Stomach smooth muscle (tissue), 2 donors: Measurements from ENCODE around the gene NCR1.
"Not testable (repeated sequence)": the region's sequence is repeated elsewhere in the genome, so short reads cannot be mapped to it uniquely, and the experiment has no call there.

Experiments used
- H3K27ac ChIP-seq: one replicate; pipeline ENCODE4 v1.7.0; 2013; ENCODE audit warnings: mild to moderate bottlenecking, low read length, inconsistent platforms
- H3K27me3 ChIP-seq, 2 donors: one replicate each; pipeline ENCODE4 v1.7.0; 2013; ENCODE audit warnings: low read length in 2 of 2; ENCODE audit not compliant: insufficient read depth in 2 of 2, control insufficient read depth in 1 of 2
- H3K36me3 ChIP-seq, 2 donors: one replicate each; pipeline ENCODE4 v1.7.0; 2013; ENCODE audit warnings: low read length in 2 of 2; ENCODE audit not compliant: control insufficient read depth in 2 of 2, insufficient read depth in 2 of 2
- H3K4me1 ChIP-seq: one replicate; pipeline ENCODE4 v1.7.0; 2013; ENCODE audit warnings: low read length; ENCODE audit not compliant: control insufficient read depth, insufficient read depth
- H3K4me3 ChIP-seq, 2 donors: one replicate each; pipeline ENCODE4 v1.7.0; 2013; ENCODE audit warnings: low read length in 2 of 2
- H3K9ac ChIP-seq, 2 donors: one replicate each; pipeline ENCODE4 v1.7.0; 2013; ENCODE audit warnings: low read length in 2 of 2, mild to moderate bottlenecking in 1 of 2
- H3K9me3 ChIP-seq, 2 donors: one replicate each; pipeline ENCODE4 v1.7.0; 2013; ENCODE audit warnings: low read length in 2 of 2; ENCODE audit not compliant: control insufficient read depth in 2 of 2
- donor health status: healthy.
- donor health status: Pancreatic carcinoma.

The NCR1 gene

DNA sequence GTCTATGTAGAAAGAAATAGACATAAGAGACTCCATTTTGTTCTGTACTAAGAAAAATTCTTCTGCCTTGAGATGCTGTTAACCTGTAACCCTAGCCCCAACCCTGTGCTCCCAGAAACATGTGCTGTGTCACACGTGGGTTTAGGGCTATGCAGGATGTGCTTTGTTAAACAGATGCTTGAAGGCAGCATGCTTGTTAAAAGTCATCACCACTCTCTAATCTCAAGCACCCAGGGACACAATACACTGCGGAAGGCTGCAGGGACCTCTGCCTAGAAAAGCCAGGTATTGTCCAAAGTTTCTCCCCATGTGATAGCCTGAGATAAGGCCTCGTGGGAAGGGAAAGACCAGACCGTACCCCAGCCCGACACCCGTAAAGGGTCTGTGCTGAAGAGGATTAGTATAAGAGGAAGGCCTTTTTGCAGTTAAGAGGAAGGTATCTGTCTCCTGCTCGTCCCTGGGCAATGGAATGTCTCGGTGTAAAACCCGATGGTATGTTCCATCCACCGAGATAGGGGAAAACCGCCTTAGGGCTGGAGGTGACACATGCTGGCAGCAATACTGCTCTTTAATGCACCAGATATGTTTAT is 37.9 kb downstream of the NCR1 start:
- not testable (repeated sequence) for H3K27ac ChIP-seq, H3K4me3 ChIP-seq, H3K36me3 ChIP-seq, H3K27me3 ChIP-seq, H3K4me1 ChIP-seq, H3K9me3 ChIP-seq, H3K9ac ChIP-seq

- Histone ChIP-seq H3K4me3 (no peak within 1 kb of the TSS), H3K27ac (no peak within 1 kb of the TSS), H3K9me3 (no peaks in the 10 kb centered on the region), H3K9ac (no peak within 1 kb of the TSS), H3K27me3 (no peaks in the 10 kb centered on the region), H3K4me1 (no peaks in the 10 kb centered on the region), H3K36me3 (no peaks in the 10 kb centered on the region)
Observed at GRCh38 chr19:54947381-54947780, 41.4 kb downstream of the NCR1 start, which contains the start of gene NLRP7. TSS of gene NLRP7 (minus strand) at chr19:54947530.

DNA sequence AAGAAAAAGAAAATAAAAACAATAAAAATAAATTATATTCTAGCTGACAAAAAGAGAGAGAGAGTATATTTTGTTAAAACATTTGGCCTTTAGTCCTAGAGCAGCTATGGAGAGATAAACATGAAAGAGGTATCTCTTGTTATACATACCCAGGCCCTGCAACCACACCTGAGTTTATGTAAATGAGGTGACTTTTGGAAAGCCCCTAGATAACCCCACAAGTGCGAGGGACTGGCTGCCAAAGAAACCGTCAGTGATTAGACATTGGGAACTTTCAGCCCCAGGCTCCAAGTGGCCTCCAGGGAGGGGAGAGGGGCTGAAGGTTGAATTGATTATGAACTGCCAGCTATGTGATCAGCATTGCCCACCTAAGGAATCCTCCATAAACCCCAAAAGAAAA is 43.5 kb downstream of the NCR1 start:
- no peaks in the 10 kb centered on the region for H3K9me3 ChIP-seq
- H3K27me3 ChIP-seq = no peaks in the 10 kb centered on the region
- no peaks in the 10 kb centered on the region for H3K4me1 ChIP-seq
- no peak overlapping the region for H3K9ac ChIP-seq
- no peak overlapping the region for H3K4me3 ChIP-seq
- no peak overlapping the region for H3K27ac ChIP-seq
- H3K36me3 ChIP-seq = no peaks in the 10 kb centered on the region

DNA sequence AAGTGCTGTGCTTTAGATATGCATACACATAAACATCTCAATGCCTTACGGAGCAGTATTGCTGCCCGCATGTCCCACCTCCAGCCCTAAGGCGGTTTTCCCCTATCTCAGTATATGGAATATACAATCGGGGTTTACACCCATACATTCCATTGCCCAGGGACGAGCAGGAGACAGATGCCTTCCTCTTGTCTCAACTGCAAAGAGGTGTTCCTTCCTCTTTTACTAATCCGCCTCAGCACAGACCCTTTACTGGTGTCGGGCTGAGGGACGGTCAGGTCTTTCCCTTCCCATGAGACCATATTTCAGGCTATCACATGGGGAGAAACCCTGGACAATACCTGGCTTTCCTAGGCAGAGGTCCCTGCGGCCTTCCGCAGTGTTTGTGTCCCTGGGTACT is 44.6 kb downstream of the NCR1 start:
- H3K4me3 ChIP-seq, H3K9me3 ChIP-seq, H3K27ac ChIP-seq, H3K27me3 ChIP-seq, H3K4me1 ChIP-seq, H3K9ac ChIP-seq, H3K36me3 ChIP-seq: not testable (repeated sequence)

GRCh38 chr19:54952591-54953344 is 46.8 kb downstream of the NCR1 start:
- Histone ChIP-seq H3K27me3 (no peaks in the 10 kb centered on the region), H3K9me3 (no peaks in the 10 kb centered on the region), H3K36me3 (no peaks in the 10 kb centered on the region), H3K9ac (no peak overlapping the region), H3K4me3 (no peak overlapping the region), H3K4me1 (no peaks in the 10 kb centered on the region), H3K27ac (no peak overlapping the region)

DNA sequence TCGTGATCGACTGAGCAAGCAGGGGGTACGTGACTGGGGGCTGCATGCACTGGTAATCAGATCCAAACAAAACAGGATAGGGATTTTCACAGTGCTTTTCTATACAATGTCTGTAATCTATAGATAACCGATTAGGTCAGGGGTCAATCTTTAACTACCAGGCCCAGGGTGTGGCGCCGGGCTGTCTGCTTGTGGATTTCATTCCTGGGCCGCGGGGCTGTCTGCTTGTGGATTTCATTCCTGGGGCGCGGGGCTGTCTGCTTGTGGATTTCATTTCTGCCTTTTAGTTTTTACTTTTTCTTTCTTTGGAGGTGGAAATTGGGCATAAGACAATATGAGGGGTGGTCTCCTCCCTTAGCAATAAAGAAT is 47.4 kb downstream of the NCR1 start:
- not testable (repeated sequence) for H3K4me1 ChIP-seq, H3K27ac ChIP-seq, H3K4me3 ChIP-seq, H3K27me3 ChIP-seq, H3K36me3 ChIP-seq, H3K9me3 ChIP-seq, H3K9ac ChIP-seq

- Histone ChIP-seq H3K36me3 (no peaks in the 10 kb centered on the region), H3K9me3 (no peaks in the 10 kb centered on the region), H3K27ac (no peak overlapping the region), H3K27me3 (no peaks in the 10 kb centered on the region), H3K9ac (no peak overlapping the region), H3K4me3 (no peak overlapping the region), H3K4me1 (no peaks in the 10 kb centered on the region)
Observed at GRCh38 chr19:54955376-54955775, 49.4 kb downstream of the NCR1 start.

DNA sequence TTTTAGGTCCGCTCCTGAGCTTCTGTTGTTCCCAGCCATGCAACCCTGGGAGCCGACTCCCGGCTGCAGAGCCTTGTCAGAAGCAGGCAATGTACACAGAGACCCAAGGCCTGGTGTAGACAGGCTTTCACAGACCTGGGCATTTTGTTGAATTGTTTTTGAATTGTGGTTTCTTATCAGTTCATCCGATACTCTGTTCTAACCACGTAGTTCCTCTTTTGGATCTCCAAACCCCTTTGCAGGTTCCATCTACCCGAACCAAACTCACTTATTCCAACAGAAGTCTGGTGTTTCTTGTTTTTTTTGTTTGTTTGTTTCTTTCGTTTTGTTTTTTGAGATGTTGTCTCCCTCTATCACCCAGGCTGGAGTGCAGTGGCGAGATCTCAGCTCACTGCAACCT is 53.9 kb downstream of the NCR1 start:
- no peaks in the 10 kb centered on the region for H3K9me3 ChIP-seq
- H3K9ac ChIP-seq = no peak overlapping the region
- no peak overlapping the region for H3K4me3 ChIP-seq
- H3K4me1 ChIP-seq = no peaks in the 10 kb centered on the region
- H3K27ac ChIP-seq = no peak overlapping the region
- H3K36me3 ChIP-seq = no peaks in the 10 kb centered on the region
- H3K27me3 ChIP-seq = no peaks in the 10 kb centered on the region
